Thyroid gland (tissue), 4 donors: ENCODE results near the gene ANKRD55.

ENCODE experiments used
- CTCF ChIP-seq, 6 experiments: fragments of 200-600 bp in 3 of 6; fragments of 450-650 bp in 3 of 6; sonication (generic) in 3 of 6; IDR thresholded peaks; one replicate each; pipeline ENCODE4 v1.5.1; 2016 to 2019; ENCODE audit warnings: antibody characterized with exemption in 6 of 6, mild to moderate bottlenecking in 2 of 6, inconsistent platforms in 1 of 6, moderate library complexity in 1 of 6
- POLR2A ChIP-seq, 2 donors: fragments of 450-650 bp; IDR thresholded peaks; one replicate each; pipeline ENCODE4 v1.6.1; 2017; ENCODE audit warnings: antibody characterized with exemption in 2 of 2, mild to moderate bottlenecking in 2 of 2, moderate library complexity in 1 of 2

- TF ChIP-seq CTCF (IDR thresholded peaks at IDR 0.05): no peak
- no peak for TF ChIP-seq POLR2A (IDR thresholded peaks at IDR 0.05)
Measured at GRCh38 chr5:56215019-56215830, 17.9 kb downstream of the ANKRD55 start.
